ENCODE data around the gene TIPIN. TPM values are rescaled to one million over a fixed set of nuclear protein-coding genes. Genes with fewer than 3 reads are reported as not detected.

The TIPIN gene, protein sequence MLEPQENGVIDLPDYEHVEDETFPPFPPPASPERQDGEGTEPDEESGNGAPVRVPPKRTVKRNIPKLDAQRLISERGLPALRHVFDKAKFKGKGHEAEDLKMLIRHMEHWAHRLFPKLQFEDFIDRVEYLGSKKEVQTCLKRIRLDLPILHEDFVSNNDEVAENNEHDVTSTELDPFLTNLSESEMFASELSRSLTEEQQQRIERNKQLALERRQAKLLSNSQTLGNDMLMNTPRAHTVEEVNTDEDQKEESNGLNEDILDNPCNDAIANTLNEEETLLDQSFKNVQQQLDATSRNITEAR
- 14.2 and 16.8 TPM in 2 replicates for total RNA-seq

DNA sequence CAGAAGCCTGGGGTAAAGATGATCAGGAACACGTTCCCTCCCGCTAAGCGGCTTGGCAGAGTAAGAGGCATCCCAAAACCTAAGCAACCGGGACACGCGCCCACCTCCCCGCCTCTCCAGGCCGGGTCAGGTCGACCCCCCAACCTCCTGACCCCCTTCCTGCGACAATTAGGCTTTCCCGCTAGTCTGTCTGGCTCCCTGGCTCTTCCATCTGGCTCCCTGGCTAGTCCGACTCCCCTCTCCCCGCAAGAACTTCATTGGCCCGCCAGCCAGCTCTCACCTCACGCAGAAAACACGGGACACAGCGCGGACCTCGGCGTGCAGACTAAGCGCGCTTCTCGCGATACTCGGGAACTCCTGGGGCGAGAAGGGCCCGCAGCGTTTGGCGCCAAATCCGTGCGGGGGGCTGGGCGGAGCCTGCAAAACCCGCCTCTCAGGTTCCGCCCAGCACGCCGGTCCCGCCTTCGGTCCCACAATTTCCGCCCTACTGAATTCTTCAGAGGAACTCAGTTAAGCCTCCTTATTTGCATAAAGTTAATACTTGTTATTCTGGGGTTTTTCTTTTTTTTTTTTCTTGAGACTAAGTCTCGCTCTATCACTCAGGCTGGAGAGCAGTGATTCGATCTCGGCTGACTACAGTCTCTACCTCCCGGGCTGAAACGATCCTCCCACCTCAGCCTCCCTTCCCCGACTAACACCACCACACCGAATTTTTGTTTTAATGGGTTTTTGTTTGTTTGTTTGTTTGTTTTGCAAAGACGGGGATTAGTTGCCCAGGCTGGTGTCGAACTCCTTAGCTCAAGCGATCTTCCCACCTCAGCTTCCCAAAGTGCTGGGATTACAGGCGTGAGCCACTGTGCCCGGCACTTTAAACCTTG lies at the start of gene TIPIN:
TIPIN (minus strand) TSS at position 327 of the 878 bp plus-strand sequence. CDS start 3,738 bp downstream, outside the sequence.

DNA sequence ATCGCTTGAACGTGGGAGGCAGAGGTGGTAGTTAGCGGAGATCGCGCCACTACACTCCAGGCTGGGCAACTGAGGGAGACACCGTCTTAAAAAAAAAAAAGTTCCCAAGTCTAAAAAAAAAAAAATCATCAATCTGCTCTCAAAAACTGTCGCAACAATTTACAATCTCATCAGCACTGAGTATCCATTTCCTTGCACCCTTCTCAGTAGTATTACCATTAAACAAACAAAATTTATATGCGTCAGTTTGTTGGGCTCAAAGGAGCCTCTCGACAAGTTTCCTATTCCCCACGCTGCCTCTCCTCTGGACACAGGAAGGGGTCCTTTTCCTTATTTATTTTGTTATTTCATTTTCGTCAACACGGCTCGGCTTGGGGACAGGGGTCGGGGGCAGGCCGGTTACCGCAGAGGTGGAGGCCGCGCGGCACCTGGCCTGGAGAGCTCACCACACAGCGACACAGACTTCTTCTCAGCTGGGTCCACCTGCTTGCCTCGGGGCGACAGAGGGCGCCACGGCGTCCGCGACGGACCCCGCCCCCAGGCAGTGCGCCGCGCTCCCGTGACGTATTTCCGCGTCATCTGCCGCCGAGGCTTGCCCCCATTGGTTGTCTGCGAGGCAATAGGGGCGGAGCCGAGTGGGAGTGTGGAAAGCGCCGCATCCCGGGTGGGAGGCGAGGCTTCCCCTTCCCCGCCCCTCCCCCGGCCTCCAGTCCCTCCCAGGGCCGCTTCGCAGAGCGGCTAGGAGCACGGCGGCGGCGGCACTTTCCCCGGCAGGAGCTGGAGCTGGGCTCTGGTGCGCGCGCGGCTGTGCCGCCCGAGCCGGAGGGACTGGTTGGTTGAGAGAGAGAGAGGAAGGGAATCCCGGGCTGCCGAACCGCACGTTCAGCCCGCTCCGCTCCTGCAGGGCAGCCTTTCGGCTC lies 30.0 kb upstream of the TIPIN start, which contains the start of gene MAP2K1:
MAP2K1 (plus strand) TSS at position 709 of the 920 bp plus-strand sequence. CDS start 436 bp downstream, outside the sequence.

DNA sequence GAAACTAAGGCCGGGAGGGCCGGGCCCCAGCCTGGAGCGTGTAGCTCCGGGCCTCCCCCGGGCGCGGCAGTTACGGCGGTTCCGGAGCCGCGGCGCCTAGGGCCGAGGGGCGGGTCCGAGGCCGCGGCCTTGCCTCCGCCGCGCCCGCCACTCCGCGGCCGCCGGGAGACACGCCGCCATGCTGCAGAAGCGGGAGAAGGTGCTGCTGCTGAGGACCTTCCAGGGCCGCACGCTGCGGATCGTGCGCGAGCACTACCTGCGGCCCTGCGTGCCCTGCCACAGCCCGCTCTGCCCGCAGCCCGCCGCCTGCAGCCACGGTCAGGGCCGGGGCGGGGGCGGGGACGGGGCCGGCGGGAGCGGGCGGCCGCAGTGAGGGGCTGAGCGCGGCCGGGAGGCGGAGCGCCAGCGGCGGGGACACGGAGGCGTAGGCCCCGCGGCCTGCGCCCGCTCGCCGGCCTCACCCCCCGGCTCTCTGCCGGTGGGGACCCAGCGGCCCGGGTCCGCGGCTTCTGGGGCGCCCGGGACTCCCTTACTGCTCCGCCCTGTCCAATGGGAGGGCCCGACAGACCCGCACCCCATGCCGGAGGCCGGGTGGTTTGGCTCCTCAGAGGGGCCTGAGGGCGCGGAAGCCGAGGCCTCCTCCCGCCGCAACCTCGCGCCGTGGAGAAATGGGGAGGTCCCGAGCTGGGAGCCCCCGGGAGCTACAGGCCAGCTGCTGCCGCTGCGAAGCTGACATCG lies 62.9 kb downstream of the TIPIN start, which contains the start of gene DIS3L:
DIS3L (plus strand) TSS at position 150 of the 738 bp plus-strand sequence; CDS start at position 179, 29 bp downstream.

Other genes with a start within 250 kb of the TIPIN start
- gene MEGF11, start 102.9 kb downstream of the TIPIN start, total RNA-seq: not detected in 2 replicates
- gene DIS3L, start 63.1 kb downstream of the TIPIN start, total RNA-seq: 27.2 and 32.6 TPM in 2 replicates
- 27.2 and 32.2 TPM in 2 replicates for gene MAP2K1, start 30.2 kb upstream of the TIPIN start, total RNA-seq
- 28.0 and 34.7 TPM in 2 replicates for gene SNAPC5, start 141.1 kb upstream of the TIPIN start, total RNA-seq
- 1,310 and 1,702 TPM in 2 replicates for gene RPL4, start 148.2 kb upstream of the TIPIN start, total RNA-seq
- 20.0 and 23.4 TPM in 2 replicates for gene ZWILCH, start 148.6 kb upstream of the TIPIN start, total RNA-seq
- under 0.01 and 0.06 TPM in 2 replicates for gene LCTL, start 209.3 kb upstream of the TIPIN start, total RNA-seq

All from aortic smooth muscle cell (primary cell).